ENCODE measurements around the gene CACNA1S. TPM values are rescaled to one million over a fixed set of nuclear protein-coding genes. Genes with fewer than 3 reads are reported as not detected.

Gene CACNA1S
- total RNA-seq, 1 donor from 2014 or later: 0.55 TPM

GRCh38 chr1:201136355-201137023 is 24.3 kb upstream of the CACNA1S start:
- Histone ChIP-seq H3K27me3 (no peaks in the 10 kb centered on the region), H3K4me3 (no peak overlapping the region), H3K36me3 (peaks cover 33% of the 10 kb centered on the region), H3K27ac (no peak overlapping the region), H3K4me1 (no peaks in the 10 kb centered on the region), H3K9me3 (no peaks in the 10 kb centered on the region)
- no peak for DNase-seq
- TF ChIP-seq CTCF (IDR thresholded peaks at IDR 0.05): no peak
- no peak for ATAC-seq
- intact Hi-C loops (cut with DNase I): no loop called here

GRCh38 chr1:201134405-201134804 is 22.2 kb upstream of the CACNA1S start:
- no peak for ATAC-seq
- H3K4me3 ChIP-seq: no peak overlapping the region
- no peak for TF ChIP-seq CTCF (IDR thresholded peaks at IDR 0.05)
- no peak for DNase-seq
- peaks cover 25% of the 10 kb centered on the region for H3K36me3 ChIP-seq
- no peak overlapping the region for H3K27ac ChIP-seq
- no peaks in the 10 kb centered on the region for H3K4me1 ChIP-seq
- H3K27me3 ChIP-seq: no peaks in the 10 kb centered on the region
- intact Hi-C loops (cut with DNase I): no loop called here
- H3K9me3 ChIP-seq: no peaks in the 10 kb centered on the region

GRCh38 chr1:201131398-201131797 is 19.2 kb upstream of the CACNA1S start:
- H3K36me3 ChIP-seq: peaks cover 16% of the 10 kb centered on the region
- TF ChIP-seq CTCF (IDR thresholded peaks at IDR 0.05): no peak
- intact Hi-C loops (cut with DNase I): no loop called here
- H3K4me3 ChIP-seq: no peak overlapping the region
- H3K27ac ChIP-seq: no peak overlapping the region
- ATAC-seq (no peak), DNase-seq (no peak)
- no peaks in the 10 kb centered on the region for H3K9me3 ChIP-seq
- no peaks in the 10 kb centered on the region for H3K27me3 ChIP-seq
- H3K4me1 ChIP-seq: no peaks in the 10 kb centered on the region

GRCh38 chr1:201128962-201129361 is 16.7 kb upstream of the CACNA1S start:
- DNase-seq (no peak), ATAC-seq (no peak)
- Histone ChIP-seq H3K4me3 (no peak overlapping the region), H3K9me3 (no peaks in the 10 kb centered on the region), H3K4me1 (no peaks in the 10 kb centered on the region), H3K27ac (no peak overlapping the region), H3K27me3 (no peaks in the 10 kb centered on the region), H3K36me3 (no peaks in the 10 kb centered on the region)
- intact Hi-C loops (cut with DNase I): no loop called here
- TF ChIP-seq CTCF (IDR thresholded peaks at IDR 0.05): no peak

GRCh38 chr1:201128476-201128875 is 16.2 kb upstream of the CACNA1S start:
- Histone ChIP-seq H3K4me1 (no peaks in the 10 kb centered on the region), H3K27me3 (no peaks in the 10 kb centered on the region), H3K9me3 (no peaks in the 10 kb centered on the region), H3K36me3 (no peaks in the 10 kb centered on the region), H3K27ac (no peak overlapping the region), H3K4me3 (no peak overlapping the region)
- ATAC-seq (no peak), DNase-seq (no peak)
- intact Hi-C loops (cut with DNase I): no loop called here
- TF ChIP-seq CTCF (IDR thresholded peaks at IDR 0.05): no peak

Data from upper lobe of right lung (tissue), 1 donor.